GM12878 (cell line): Measurements from ENCODE around the gene SORCS2.

Experiments used
- PKNOX1 ChIP-seq: fragments of 450-650 bp; IDR thresholded peaks from 2 replicates; pipeline ENCODE4 v1.6.1; 2016; ENCODE audit warnings: mild to moderate bottlenecking
- POLR2AphosphoS5 ChIP-seq: IDR thresholded peaks from 2 replicates; pipeline ENCODE4 v1.6.1; 2011; ENCODE audit warnings: mild to moderate bottlenecking, low read length, inconsistent platforms
- TCF3 ChIP-seq: IDR thresholded peaks from 2 replicates; pipeline ENCODE4 v1.6.1; 2012; ENCODE audit warnings: low read depth, mild to moderate bottlenecking, low read length, borderline replicate concordance; ENCODE audit not compliant: insufficient read depth

- TF ChIP-seq TCF3 (no peak), POLR2AphosphoS5 (no peak), PKNOX1 (no peak)
These were observed 90.6 kb downstream of the SORCS2 start for GRCh38 chr4:7282786-7283440.
